HG03571 (cell line): Measurements from ENCODE around the gene GPR3.

ENCODE experiments used
- ATAC-seq: cut with Tn5 transposase; IDR thresholded peaks from one replicate; pipeline ENCODE4 v1.9.1; 2021; ENCODE audit not compliant: unreplicated experiment

Gene GPR3

DNA sequence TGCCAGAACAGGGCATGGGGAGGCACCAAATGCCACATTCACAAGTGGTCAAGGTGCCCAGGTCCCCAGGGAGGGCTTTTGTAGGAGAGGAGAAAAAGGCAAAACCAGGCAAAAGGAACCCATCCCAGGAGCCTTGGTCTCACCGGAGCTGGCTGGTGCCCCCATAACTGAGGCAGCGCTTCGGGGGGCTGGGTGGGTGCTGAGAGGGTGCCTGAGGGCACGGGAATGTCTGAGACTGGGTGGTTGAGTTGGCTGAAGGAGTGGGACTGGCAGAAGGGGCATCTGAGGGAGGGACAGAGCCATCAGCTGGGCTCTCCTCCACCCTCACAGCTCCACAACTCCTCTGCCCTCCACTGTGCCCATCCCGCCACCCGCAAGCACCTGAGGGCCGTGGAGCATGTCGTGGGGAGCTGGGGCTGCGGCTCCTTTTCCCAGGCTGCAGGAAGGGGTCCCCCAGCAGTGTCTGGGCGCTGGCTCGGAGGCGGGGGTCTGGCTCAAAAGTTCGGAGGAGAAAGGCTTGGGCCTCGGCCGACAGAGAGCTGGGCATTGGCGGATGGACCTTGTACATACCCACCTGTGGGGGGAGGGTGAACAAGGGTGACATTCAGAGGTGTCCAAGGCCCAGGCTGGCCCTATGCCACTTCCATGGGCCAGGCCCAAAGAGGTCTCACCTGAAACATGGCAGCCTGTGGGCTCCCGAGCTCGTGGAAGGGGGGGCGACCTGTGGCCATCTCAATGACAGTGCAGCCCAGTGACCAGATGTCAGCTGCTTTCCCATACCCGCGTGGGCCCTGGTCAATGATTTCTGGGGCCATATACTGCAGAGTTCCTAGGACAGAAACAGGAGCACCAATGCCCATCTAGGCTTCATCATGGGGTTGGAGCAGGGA lies 34.1 kb upstream of the GPR3 start:
- no peak for ATAC-seq

DNA sequence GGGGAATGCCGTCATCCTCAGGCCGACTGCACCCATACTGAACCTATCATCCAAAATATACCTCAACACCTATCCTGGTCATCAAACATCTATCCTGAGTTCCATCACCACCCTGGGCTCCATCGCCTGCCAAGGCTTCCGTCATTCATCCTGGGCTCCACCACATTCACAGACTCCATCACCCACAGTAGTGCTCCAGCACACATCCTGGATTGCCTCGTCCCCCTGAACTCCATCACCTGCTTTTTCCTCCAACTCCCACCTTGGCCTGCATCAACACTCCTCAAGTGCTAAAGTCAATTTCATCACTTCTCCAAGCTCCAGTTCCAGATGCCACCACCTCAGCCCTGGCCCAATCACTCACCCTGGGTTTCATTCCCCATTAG lies 33.5 kb upstream of the GPR3 start:
- ATAC-seq, result no peak

DNA sequence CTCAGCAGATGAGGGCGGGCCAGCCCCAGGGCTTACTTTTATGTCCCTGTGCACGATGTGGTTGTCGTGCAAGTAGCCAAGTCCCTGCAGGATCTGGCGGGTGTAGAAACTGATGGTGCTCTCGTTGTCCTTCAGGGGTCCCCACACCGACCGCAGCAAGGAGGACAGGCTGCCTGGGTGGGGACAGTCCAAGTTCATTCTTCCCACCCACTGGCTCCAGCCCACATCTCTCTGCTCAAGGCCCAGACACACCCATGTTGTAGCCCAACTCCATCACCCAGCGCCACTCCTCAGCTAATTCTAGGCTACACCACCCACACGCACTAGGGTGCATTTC lies 32.6 kb upstream of the GPR3 start:
- ATAC-seq, result no peak

DNA sequence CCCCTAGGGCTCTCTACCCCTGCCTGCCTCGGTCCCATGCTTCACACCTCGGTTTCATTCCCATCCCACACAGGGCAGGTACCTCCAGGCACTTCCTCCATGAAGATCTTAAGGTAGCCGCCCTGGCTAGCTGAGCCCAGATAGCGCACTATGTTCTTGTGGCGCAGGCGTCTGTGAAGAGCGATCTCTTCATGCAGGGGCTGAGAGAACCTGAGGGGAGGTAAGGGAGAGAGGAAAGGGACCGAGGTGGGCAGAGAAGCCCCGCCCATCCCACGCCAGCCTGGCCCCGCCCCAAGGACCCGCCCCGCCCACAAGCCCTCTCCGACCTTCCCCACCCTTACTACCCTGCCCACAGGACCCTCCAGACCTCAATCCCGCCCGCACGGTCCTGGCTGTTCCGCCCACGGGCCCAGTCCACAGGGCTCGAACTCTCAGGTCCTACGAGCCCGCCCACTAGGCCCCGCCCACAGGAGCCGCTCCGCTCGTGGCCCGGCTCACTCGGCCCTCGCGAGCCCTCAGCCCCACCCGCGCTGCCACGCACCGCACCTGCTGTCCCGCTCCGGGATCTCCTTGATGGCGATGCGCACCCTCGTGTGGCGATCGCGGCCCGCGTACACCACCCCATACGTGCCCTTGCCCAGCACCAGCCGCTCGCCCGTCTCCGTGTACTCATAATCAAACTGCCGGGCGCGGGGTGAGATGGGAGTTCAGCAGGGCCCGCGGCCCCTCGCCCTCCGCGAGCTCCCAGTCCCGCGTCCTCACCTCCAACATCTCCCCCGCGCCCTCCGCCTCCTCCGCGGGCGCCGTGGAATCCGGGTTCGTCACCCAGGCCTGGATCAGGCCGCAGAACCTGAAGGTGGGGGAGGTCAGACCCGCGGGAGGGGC lies 32.0 kb upstream of the GPR3 start:
- no peak for ATAC-seq

DNA sequence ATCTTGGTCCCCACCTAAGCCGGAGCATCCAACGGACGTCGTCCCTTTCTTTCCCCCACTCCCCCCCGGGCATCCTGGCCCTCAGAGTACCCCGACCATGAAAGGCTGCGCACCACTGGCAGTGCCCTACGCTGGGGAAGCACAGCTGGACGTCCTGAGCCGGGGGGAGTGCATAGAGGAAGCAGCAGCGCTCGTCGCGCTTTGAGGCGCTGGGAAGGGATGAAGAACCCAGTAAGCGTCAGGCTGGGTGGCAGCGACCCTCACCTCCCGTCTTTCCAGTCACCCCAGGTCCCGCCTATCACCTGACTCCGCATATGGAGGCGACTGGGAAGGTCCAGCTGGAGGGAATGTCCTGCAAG lies 31.4 kb upstream of the GPR3 start:
- no peak for ATAC-seq

DNA sequence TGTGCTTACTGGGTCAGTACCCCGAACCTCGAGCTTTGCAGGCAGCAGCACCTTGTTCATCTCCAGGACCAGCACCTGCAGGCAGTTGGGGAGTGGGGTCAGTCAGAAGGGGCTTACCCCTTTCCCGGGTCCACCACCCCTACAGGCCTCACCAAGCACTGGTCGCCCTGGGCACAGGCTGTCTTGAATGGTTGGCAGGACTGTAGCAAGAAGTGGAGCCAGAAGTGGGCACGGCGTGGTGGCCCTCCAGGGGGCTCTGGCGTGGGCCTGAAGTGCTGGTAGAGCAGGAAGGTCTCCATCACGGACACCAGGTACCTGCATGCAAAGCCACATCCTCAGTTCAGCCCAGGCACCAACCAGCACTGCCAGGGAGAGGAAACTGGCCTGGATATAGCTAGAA lies 30.9 kb upstream of the GPR3 start:
- ATAC-seq, result no peak

DNA sequence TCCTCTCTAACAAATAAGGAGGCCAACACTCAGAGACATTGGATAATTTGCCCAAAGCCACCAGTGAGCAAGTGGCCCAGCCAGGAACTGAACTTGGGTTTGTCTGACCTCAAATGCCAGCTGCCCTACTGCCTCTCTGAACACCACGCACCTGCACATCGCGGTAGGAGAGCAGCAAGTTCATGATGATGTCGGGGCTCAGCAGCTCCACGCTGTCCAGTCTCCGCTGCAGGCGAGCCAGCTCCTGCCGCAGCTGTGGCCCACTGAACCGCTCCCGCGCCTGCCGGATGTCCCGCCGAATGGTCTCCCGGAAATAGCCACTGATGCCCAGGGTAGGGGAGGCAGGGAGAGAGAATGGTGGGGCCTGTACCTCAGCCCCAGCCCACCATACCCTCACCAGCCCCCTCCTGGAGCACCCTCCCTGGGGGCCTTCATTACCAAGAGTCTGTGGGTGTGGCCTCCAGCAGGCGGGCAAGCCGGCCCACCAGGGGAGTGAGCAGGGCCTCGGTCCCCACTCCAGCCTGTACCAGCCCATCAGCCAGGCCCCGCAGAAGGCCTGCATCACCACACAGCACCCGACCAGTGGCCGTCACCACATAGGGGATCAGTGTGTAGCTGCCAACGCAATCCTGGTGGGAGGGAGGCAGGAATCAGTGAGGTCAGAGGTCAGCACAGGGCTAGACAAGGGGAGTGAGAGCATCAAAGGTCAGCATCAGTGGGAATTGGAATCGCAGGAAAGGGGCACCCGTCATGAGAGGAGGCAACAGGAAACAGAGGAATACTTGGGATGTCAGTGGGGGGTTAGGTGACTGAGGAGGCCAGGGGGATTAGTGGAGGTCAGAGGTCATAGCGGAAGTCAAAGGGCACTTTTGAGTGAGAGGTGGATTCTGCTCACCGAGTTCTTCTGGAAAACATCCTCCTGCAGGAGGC lies 28.4 kb upstream of the GPR3 start:
- no peak for ATAC-seq

DNA sequence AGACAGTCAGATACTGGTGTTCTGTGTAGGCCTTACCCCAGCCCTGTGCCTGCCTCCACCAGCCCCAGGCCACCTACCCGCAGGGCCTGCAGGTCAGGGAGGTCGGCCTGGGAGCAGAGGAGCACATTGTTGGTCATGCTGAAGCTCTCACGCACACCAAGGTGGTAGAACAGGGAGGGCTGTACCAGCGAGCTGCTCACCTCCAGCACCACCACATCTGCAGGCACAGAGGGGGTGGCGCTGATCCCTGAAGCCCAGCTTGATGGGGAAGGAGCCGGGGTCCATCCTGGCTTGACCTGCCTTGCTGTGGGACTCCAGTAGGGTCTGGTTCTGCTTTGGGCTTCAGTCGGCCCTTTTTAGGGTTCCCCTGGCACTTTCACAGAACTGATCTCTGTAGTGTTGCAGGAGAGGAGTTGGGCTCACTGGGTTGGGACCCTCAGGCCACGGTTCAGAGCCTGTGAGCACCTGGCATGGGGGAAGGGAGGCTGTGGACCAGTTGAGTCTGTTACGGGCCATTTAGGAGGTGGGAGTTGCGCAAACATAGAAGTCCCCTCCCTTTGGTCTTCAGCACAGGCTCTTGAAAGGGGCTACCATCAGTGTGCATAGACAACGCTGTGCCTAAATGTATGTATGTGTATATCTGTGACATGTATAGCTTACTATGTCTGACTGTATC lies 27.6 kb upstream of the GPR3 start:
- no peak for ATAC-seq

DNA sequence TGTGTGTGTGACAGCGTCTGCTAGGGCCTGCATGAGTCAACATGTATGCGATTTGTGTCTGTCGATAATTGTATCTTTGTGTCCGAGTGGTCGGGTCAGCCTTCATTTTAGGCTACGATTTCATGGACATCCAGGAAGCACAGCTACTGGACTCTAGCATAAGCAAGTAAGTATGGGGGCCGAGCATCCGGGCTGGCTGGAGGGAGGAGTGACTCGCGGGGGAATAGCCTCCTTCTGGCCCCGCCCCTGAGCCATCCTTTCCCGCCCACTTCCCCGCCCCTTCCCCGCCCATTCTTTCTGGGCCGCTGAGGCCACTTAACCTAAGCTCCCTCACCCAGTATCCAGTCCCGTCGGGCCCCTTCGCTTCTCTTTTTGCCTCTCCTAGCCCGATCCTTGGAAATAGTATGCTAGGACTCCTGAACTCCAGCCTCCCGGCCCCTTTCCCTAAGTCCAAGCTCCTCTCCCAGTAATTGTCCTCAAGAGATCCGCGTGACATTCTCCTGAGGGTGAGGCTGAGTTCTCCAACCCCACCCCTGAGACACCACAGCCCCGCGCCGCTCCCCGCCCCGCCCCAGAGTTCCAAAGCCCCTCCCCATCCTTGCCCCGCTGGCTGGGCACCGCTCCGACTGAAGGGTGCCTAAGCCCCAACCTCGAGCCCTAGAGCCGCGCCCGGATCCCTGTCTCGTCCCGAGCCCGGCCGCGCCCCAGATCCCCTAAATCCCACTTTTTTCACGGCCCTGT lies 26.9 kb upstream of the GPR3 start:
- no peak for ATAC-seq

DNA sequence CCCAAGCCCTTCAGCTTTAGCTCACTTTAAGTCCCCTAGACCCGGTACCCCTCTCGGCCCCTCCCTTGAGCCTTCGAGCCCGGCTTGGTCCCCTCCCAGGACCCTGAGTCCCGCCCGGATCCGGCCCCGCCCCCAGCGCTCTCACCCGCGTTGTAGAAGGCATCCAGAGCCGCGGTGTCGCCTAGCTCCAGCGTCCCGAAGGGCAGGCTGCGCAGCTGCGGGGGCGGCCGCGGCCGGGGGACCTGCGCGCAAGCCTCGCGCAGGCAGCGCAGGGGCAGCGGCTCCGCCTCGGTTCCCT lies 26.4 kb upstream of the GPR3 start:
- ATAC-seq, result no peak

DNA sequence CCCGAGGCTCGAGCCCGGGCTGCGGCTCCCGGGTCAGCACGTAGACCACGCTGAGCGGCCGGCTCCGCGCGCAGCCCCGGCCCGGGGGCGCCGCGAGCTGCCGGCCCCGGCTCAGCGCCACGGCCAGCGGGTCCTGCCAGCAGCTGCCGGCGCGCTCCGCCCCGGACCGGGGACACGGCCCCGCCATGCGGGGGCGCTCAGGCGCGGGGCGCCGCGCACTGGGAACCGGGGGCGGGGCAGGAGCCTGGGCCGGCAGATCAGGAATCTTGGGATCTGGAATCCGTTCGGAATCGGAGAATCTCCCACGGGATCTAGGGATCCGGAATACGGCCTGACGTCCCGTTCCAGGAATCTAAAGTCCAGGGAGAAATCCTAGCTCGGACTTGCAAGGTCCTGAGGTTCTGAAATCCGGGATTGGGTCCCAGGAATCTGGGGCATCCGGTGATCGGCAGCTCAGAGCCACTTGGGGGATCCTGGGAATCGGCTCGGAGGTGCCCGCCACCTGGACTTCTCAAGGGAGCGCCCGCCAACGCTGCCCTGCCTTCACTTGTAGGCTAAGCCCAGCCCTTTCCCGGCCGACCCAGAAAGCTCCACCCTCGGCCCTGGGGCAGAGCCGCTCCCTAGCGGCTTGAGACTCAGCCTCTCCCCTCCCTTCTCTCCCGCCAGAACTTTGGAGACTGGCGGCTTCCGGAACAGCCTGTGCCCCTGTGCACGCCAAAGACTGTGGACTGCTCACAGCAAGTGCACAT lies 25.8 kb upstream of the GPR3 start, which contains the start of gene MAP3K6:
Gene MAP3K6 (minus strand): TSS at position 551 of the 749 bp plus-strand sequence. CDS start 364 bp downstream, at position 187.
- no peak for ATAC-seq

DNA sequence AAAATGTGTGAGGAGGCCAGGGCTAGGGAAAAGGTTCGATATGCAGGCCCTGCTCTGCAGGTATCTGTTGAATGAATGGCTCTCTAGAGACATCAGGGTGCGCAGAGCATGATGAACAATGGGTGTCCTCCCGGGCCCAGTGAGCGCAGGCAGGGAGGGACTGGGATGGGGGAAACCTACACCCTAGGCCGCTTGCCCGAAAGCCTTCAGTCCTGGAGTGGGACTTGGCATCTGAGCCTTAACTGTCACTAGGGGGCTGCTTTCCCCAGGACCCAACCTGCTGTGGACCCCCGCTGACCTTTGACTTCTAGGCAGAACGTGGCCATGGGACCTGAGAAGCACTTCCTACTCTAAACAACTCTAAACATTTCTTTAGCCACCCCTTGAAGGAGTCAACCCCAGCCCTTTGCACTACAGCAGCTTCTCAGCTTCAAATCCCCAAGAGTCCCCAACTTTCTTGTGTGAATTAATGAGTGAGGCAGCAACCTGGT lies 25.2 kb upstream of the GPR3 start:
- no peak for ATAC-seq

DNA sequence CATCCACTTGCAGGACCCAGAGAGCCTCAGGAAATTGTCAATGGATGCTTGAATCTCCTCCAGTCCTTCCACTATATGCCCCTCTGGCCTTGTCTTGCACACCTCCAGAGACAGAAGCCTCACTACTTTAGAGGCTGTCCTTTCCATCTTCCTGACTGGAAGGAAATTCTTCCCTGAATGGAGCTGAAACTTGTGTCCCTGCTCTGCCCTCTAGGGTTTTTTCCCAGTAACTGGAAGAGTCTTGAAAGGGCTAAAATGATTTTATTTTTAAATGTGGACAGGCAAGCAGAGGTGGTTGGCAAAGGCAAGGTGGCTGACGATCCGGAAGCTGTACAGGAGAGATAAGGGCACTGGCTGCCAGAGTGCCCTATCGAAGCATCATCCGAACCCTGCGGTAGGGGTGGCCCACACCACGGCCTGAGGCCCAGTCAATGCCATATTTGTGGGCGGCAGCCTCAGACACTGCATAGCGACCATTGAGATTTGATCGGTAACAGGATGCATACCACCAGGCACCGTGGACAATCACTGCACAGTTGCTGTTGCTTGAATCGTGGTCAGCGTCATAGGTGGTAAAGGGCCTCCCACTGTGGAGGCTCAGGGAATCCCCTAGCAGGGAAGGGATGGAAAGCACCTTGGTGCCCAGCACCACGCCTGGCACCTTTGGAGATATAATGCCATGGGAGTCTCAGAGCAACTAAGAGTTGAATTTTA lies 23.4 kb upstream of the GPR3 start:
- no peak for ATAC-seq

DNA sequence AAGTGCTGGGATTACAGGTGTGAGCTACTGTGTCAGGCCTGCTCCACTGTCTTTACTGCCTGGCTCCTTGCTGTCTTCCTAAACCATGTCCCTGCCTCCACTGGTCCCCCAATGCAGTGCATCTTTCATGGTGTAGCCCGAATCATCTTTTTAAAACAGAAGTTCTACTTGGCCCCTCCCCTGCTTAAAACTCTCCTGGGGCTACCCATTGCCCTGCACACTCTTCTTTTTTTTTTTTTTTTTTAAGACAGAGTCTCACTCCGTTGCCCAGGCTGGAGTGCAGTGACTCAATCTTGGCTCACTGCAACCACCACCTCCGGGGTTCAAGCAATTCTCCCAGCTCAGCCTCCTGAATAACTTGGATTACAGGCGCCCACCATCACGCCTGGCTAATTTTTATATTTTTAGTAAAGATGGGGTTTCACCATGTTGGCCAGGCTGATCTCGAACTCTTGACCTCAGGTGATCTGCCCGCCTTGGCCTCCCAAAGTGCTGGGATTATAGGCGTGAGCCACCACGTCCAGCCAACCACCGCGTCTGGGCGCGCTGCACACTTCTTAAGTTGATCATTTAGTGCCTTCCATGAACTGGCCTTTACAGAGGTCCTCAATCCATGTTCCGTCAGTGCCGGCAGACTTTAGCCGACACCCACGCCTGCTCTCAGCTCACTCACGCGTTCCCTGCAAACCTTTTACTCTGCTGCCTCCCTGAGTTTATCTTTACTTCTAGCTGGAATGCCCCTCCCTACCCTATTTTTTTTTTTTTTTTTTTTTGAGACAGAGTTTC lies 20.2 kb upstream of the GPR3 start:
- ATAC-seq, result no peak

DNA sequence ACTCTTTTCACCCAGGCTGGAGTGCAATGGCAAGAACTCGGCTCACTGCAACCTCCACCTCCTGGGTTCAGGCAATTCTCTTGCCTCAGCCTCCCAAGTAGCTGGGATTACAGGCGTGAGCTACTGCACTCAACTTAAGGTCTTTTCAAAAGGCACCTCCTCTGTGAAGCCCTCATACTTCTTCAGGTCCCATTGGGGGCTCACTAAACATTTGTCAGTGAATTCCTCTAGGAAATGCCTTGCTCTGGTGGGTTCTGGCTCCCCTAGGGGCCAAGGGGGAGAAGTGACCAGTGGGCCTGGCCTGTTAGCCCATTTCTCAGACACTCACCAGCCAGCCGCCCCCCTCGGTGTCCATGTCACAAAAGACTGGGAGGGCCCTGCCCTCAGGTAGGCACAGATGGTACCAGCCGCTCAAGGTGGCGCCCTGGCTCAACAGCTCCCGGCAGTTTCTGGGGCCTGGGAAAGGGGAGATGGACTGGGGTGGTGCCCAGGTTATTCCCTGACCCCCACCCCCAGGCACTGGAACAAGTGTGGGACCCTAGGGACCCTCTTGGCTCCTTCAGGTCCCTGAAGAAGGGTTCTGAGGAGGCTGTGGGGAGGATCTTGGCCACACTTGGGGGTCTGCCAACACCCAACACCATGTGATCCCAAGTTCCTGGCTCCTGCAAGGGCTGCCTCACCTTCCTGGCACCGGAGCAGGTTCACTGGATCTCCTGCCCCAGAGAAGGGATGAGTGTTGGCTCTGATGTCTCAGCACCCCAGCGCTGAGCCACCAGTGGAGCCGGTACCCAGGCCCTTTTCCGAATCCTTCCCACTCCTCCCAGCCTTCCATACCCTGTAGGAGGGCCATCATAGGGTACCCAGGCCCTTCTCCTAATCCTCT lies 19.4 kb upstream of the GPR3 start:
- ATAC-seq, result no peak

DNA sequence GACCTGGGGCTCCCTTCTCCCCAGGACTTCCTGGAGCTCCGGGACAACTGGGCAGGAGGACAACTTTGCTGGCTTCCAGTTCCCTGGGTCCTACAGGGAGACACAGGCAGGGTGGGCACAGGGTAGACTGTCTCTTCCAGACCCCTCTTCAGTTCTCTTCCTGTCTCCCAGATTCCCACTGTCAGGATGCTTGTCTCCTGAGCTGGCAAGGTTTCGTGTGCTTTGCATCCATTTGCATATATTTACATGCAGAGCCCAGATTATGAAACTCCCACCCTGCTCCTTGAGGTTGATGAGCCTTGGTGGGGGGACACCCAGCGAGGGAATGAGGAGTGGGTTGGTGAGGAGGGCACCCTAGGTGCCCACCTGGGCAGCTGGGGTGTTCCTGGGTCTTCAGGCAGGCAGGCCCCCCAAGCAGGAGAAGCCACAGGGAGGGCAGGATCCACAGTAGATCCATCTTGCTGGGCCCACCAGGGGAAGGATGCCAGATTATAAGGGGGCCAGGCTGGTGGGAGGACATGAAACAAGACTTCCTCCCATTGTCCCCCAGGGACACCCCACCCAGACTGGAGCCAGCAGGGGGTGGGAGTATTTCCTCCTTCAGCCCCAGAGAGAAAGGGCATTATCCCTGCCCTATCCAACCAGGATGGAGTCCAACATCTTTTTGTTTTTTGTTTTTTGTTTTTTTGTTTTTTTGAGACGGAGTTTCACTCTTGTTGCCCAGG lies 17.9 kb upstream of the GPR3 start, which contains the start of gene FCN3:
Gene FCN3 (minus strand): TSS at position 463 of the 725 bp plus-strand sequence. CDS start 6 bp downstream, at position 457.
- ATAC-seq, result no peak
